Neural progenitor cell (in vitro differentiated cells): ENCODE measurements around the gene CD248. TPM values are rescaled to one million over a fixed set of nuclear protein-coding genes. Genes with fewer than 3 reads are reported as not detected.

Experiments used
- DNase-seq: peaks from one replicate; pipeline ENCODE4 v3.0.0-alpha.2; 2016; ENCODE audit warnings: low spot score
- H2AFZ ChIP-seq: fragments of 200-600 bp; sonication (generic); replicated peaks from 2 replicates; pipeline ENCODE4 v1.6.1; 2016; ENCODE audit warnings: antibody characterized with exemption
- H3F3A ChIP-seq: fragments of 200-600 bp; sonication (generic); 2 replicates; pipeline ENCODE4 v1.6.1; 2016; ENCODE audit warnings: antibody characterized with exemption, low read depth
- H3K27ac ChIP-seq: fragments of 200-600 bp; sonication (generic); 2 replicates; pipeline ENCODE4 v1.5.1; 2016; ENCODE audit warnings: mild to moderate bottlenecking
- H3K27me3 ChIP-seq: fragments of 200-600 bp; sonication (generic); 2 replicates; pipeline ENCODE4 v1.6.1; 2016; ENCODE audit warnings: mild to moderate bottlenecking, moderate library complexity
- H3K36me3 ChIP-seq: fragments of 200-600 bp; sonication (generic); 2 replicates; pipeline ENCODE4 v1.5.1; 2016
- H3K4me1 ChIP-seq: fragments of 200-600 bp; sonication (generic); 2 replicates; pipeline ENCODE4 v1.6.1; 2016; ENCODE audit warnings: mixed run types
- H3K4me2 ChIP-seq: fragments of 200-600 bp; sonication (generic); 2 replicates; pipeline ENCODE4 v1.6.1; 2016
- H3K4me3 ChIP-seq: fragments of 200-600 bp; sonication (generic); 2 replicates; pipeline ENCODE4 v1.5.1; 2016
- H3K79me2 ChIP-seq: fragments of 200-600 bp; sonication (generic); 2 replicates; pipeline ENCODE4 v1.6.1; 2016; ENCODE audit warnings: low read depth
- H3K9ac ChIP-seq: fragments of 200-600 bp; sonication (generic); 2 replicates; pipeline ENCODE4 v1.6.1; 2016
- H3K9me3 ChIP-seq: fragments of 200-600 bp; sonication (generic); 2 replicates; pipeline ENCODE4 v1.5.1; 2016; ENCODE audit warnings: low read depth
- H4K20me1 ChIP-seq: fragments of 200-600 bp; sonication (generic); 2 replicates; pipeline ENCODE4 v1.6.1; 2016; ENCODE audit warnings: low read depth
- H3K27ac Mint-ChIP-seq: 3 replicates; pipeline ENCODE4 v1.8.0; 2021; ENCODE audit warnings: mixed read lengths
- H3K27me3 Mint-ChIP-seq: 2 replicates; pipeline ENCODE4 v1.8.0; 2022; ENCODE audit warnings: low read depth, mild to moderate bottlenecking, inconsistent platforms, moderate library complexity, mixed read lengths; ENCODE audit not compliant: insufficient read depth
- H3K36me3 Mint-ChIP-seq: 3 replicates; pipeline ENCODE4 v1.8.0; 2021; ENCODE audit warnings: mixed read lengths
- H3K4me1 Mint-ChIP-seq: 3 replicates; pipeline ENCODE4 v1.8.0; 2021; ENCODE audit warnings: mixed read lengths
- H3K4me3 Mint-ChIP-seq: 3 replicates; pipeline ENCODE4 v1.8.0; 2021; ENCODE audit warnings: mild to moderate bottlenecking, moderate library complexity, mixed read lengths
- H3K9me3 Mint-ChIP-seq: 3 replicates; pipeline ENCODE4 v1.8.0; 2020; ENCODE audit warnings: mixed read lengths
- CTCF ChIP-seq: fragments of 200-600 bp; sonication (generic); IDR thresholded peaks from 2 replicates; pipeline ENCODE4 v1.5.1; 2017; ENCODE audit warnings: antibody characterized with exemption, mild to moderate bottlenecking
- EZH2 ChIP-seq: fragments of 200-600 bp; sonication (generic); IDR thresholded peaks from 2 replicates; pipeline ENCODE4 v1.6.1; 2017; ENCODE audit warnings: antibody characterized with exemption, mild to moderate bottlenecking, moderate library complexity
- EZH2phosphoT487 ChIP-seq: fragments of 200-600 bp; sonication (generic); IDR thresholded peaks from 2 replicates; pipeline ENCODE4 v1.6.1; 2017; ENCODE audit warnings: antibody characterized with exemption
- total RNA-seq: library from RNA; depleted of rRNA; stranded (reverse); fragments of >200 nt; gene quantifications from 2 replicates; pipeline ENCODE4 v1.2.3, GENCODE V29; 2015; ENCODE audit warnings: low replicate concordance

Gene CD248
- total RNA-seq, 1 donor from 2014 or later, result 0.62 TPM

DNA sequence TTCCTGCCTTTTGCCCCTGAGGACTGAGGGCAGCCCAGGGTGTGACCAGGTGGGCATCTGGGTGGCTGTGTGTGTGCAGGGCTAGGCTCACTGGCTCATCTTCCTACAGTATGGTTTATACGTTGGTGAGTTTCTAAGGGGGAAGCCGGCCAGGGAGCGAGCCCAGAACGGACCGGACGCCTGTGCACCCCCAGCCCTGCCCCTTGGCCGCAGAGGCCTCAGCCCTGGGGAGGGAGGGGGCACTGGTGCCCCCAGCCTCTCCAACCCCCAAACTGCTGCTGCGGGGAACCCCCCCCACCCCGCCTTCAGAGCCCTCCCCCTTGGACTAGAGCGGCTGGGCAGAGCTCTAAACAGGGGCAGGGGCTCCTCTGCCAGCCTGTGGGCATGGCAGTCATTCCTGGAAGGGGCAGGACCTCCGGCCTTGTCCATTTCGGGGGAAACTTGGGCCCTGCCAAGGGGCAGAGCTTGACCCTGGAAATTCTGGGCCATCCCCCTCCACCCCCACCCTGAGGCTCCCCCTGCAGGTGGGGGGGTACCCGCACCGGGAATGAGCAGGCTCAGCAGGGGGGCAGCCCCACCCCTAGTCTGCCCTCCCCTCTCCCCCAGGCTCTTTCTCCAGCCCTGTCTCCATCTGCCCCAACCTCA is 33.3 kb downstream of the CD248 start:
- peaks cover 56% of the 10 kb centered on the region for H4K20me1 ChIP-seq
- no peaks in the 10 kb centered on the region for H3K9me3 Mint-ChIP-seq
- no peak overlapping the region for H3K9ac ChIP-seq
- no peak overlapping the region for H2AFZ ChIP-seq
- H3K4me3 ChIP-seq, result no peak overlapping the region
- H3K4me1 ChIP-seq, result peaks cover 22% of the 10 kb centered on the region
- H3K9me3 ChIP-seq, result no peaks in the 10 kb centered on the region
- no peak overlapping the region for H3K27ac ChIP-seq
- H3K36me3 Mint-ChIP-seq, result no peaks in the 10 kb centered on the region
- H3K27ac Mint-ChIP-seq, result no peak overlapping the region
- peaks cover 6% of the 10 kb centered on the region for H3K27me3 ChIP-seq
- H3K36me3 ChIP-seq, result no peaks in the 10 kb centered on the region
- no peak overlapping the region for H3K4me2 ChIP-seq
- H3K79me2 ChIP-seq, result peaks cover 8% of the 10 kb centered on the region
- no peak for DNase-seq
- peaks cover 2% of the 10 kb centered on the region for H3K27me3 Mint-ChIP-seq
- peak overlapping the region; percentile 55 for H3K4me3 Mint-ChIP-seq
- no peak for TF ChIP-seq EZH2phosphoT487
- no peak for TF ChIP-seq CTCF
- TF ChIP-seq EZH2, result no peak
- H3F3A ChIP-seq, result peaks cover 24% of the 10 kb centered on the region
- peaks cover 57% of the 10 kb centered on the region for H3K4me1 Mint-ChIP-seq

GRCh38 chr11:66282468-66283455 is 34.1 kb downstream of the CD248 start:
- no peak overlapping the region for H3K27ac Mint-ChIP-seq
- H3K9ac ChIP-seq, result no peak overlapping the region

More at GRCh38 chr11:66282468-66283455, 34.1 kb downstream of the CD248 start:
- H3K27me3 ChIP-seq, result peaks cover 8% of the 10 kb centered on the region
- H3K4me2 ChIP-seq, result peak overlapping the region; percentile 70
- H3K27me3 Mint-ChIP-seq, result peaks cover 2% of the 10 kb centered on the region
- no peaks in the 10 kb centered on the region for H3K36me3 ChIP-seq
- H2AFZ ChIP-seq, result no peak overlapping the region
- peak; percentile 100 for DNase-seq
- peak overlapping the region; percentile 67 for H3K4me3 Mint-ChIP-seq
- H3K36me3 Mint-ChIP-seq, result no peaks in the 10 kb centered on the region
- no peak overlapping the region for H3K4me3 ChIP-seq
- peaks cover 22% of the 10 kb centered on the region for H3K4me1 ChIP-seq
- TF ChIP-seq EZH2 (no peak), EZH2phosphoT487 (no peak), CTCF (peak; percentile 91)
- H4K20me1 ChIP-seq, result peaks cover 52% of the 10 kb centered on the region
- no peaks in the 10 kb centered on the region for H3K79me2 ChIP-seq
- H3K4me1 Mint-ChIP-seq, result peaks cover 54% of the 10 kb centered on the region
- H3K9me3 ChIP-seq, result no peaks in the 10 kb centered on the region
- peaks cover 25% of the 10 kb centered on the region for H3F3A ChIP-seq
- no peaks in the 10 kb centered on the region for H3K9me3 Mint-ChIP-seq
- no peak overlapping the region for H3K27ac ChIP-seq
